ENCODE measurements around the gene NFATC1.
"Not testable (repeated sequence)": the region's sequence is repeated elsewhere in the genome, so short reads cannot be mapped to it uniquely, and the experiment has no call there.

GRCh38 chr18:79505465-79505864 is 109.7 kb downstream of the NFATC1 start:
- not testable (repeated sequence) for TF ChIP-seq CTCF (IDR thresholded peaks at IDR 0.05); EP300 (IDR thresholded peaks at IDR 0.05; ENCODE audit: borderline replicate concordance in 1 of 2, low read depth in 1 of 2, low read length in 1 of 2); POLR2AphosphoS5 (IDR thresholded peaks at IDR 0.05; ENCODE audit: low read depth, low read length); TAF1 (IDR thresholded peaks at IDR 0.05; ENCODE audit: borderline replicate concordance, low read depth, low read length); NFIC (IDR thresholded peaks at IDR 0.05; ENCODE audit: borderline replicate concordance); MEF2A (IDR thresholded peaks at IDR 0.05; ENCODE audit: borderline replicate concordance, low read depth); MAX (IDR thresholded peaks at IDR 0.05; ENCODE audit: low read depth); YY1 (IDR thresholded peaks at IDR 0.05; ENCODE audit: low read depth); NRF1 (IDR thresholded peaks at IDR 0.05; ENCODE audit: low read depth, low read length); EZH2phosphoT487 (IDR thresholded peaks at IDR 0.05; ENCODE audit: borderline replicate concordance, low read depth); RAD21 (IDR thresholded peaks at IDR 0.05; ENCODE audit: low read length); PBX3 (IDR thresholded peaks at IDR 0.05); USF2 (IDR thresholded peaks at IDR 0.05; ENCODE audit: borderline replicate concordance, low read depth, low read length); SMC3 (IDR thresholded peaks at IDR 0.05; ENCODE audit: low read depth, low read length)
